Neural cell (in vitro differentiated cells): ENCODE data around the gene MPZL1. TPM values are rescaled to one million over a fixed set of nuclear protein-coding genes. Genes with fewer than 3 reads are reported as not detected.

Source experiments
- H2AFZ ChIP-seq: fragments of 200-600, 300-800 bp; sonication (generic), shearing (Covaris generic); 2 replicates; pipeline ENCODE4 v1.6.0; 2014; ENCODE audit warnings: low read depth, mild to moderate bottlenecking, antibody characterized with exemption, low read length, moderate library complexity
- H3F3A ChIP-seq: fragments of 200-600 bp; shearing (Covaris generic); 2 replicates; pipeline ENCODE4 v1.6.1; 2016; ENCODE audit warnings: mild to moderate bottlenecking, moderate library complexity, mixed read lengths, antibody characterized with exemption, low read length; ENCODE audit not compliant: insufficient read depth, poor library complexity, severe bottlenecking
- H3K27ac ChIP-seq: fragments of 200-600, 300-800 bp; sonication (generic), shearing (Covaris generic); 2 replicates; pipeline ENCODE4 v1.5.1; 2014; ENCODE audit warnings: mild to moderate bottlenecking, low read length, moderate library complexity
- H3K27me3 ChIP-seq: fragments of 300-800, 200-600 bp; sonication (generic), shearing (Covaris generic); 2 replicates; pipeline ENCODE4 v1.6.0; 2014; ENCODE audit warnings: mild to moderate bottlenecking, low read depth, low read length, moderate library complexity; ENCODE audit not compliant: insufficient read depth
- H3K36me3 ChIP-seq: fragments of 300-800, 200-600 bp; sonication (generic), shearing (Covaris generic); 2 replicates; pipeline ENCODE4 v1.5.1; 2014; ENCODE audit warnings: mild to moderate bottlenecking, antibody characterized with exemption, low read length, moderate library complexity; ENCODE audit not compliant: insufficient read depth
- H3K4me2 ChIP-seq: fragments of 300-800, 200-600 bp; sonication (generic), shearing (Covaris generic); 2 replicates; pipeline ENCODE4 v1.6.0; 2014; ENCODE audit warnings: mild to moderate bottlenecking, low read length
- H3K4me3 ChIP-seq: fragments of 300-800, 200-600 bp; sonication (generic), shearing (Covaris generic); 2 replicates; pipeline ENCODE4 v1.5.1; 2014; ENCODE audit warnings: mild to moderate bottlenecking, low read length, moderate library complexity
- H3K79me2 ChIP-seq: fragments of 200-600 bp; shearing (Covaris generic); replicated peaks from 2 replicates; pipeline ENCODE4 v1.6.0; 2014; ENCODE audit warnings: mild to moderate bottlenecking, low read length, moderate library complexity; ENCODE audit not compliant: insufficient read depth
- H3K9ac ChIP-seq: fragments of 300-800, 200-600 bp; sonication (generic), shearing (Covaris generic); 2 replicates; pipeline ENCODE4 v1.6.1; 2016; ENCODE audit warnings: mild to moderate bottlenecking, low read length, mixed read lengths
- H3K9me2 ChIP-seq: fragments of 200-600 bp; shearing (Covaris generic); 2 replicates; pipeline ENCODE4 v1.6.1; 2016; ENCODE audit warnings: mild to moderate bottlenecking, low read length, mixed read lengths; ENCODE audit not compliant: insufficient read depth
- H3K9me3 ChIP-seq: fragments of 200-600, 300-800 bp; sonication (generic), shearing (Covaris generic); 2 replicates; pipeline ENCODE4 v1.6.1; 2016; ENCODE audit warnings: mild to moderate bottlenecking, mixed run types, low read length, moderate library complexity, mixed read lengths
- H4K20me1 ChIP-seq: fragments of 200-600 bp; shearing (Covaris generic); 2 replicates; pipeline ENCODE4 v1.6.1; 2016; ENCODE audit warnings: mild to moderate bottlenecking, mixed run types; ENCODE audit not compliant: insufficient read depth
- EP300 ChIP-seq: fragments of 450-650 bp; conservative IDR thresholded peaks from 2 replicates; pipeline ENCODE4 v1.6.1; 2014; ENCODE audit warnings: antibody characterized with exemption, mild to moderate bottlenecking, moderate library complexity; ENCODE audit not compliant: poor library complexity, severe bottlenecking
- EZH2 ChIP-seq: fragments of 200-600, 300-800 bp; shearing (Covaris generic), sonication (generic); IDR thresholded peaks from 2 replicates; pipeline ENCODE4 v1.6.1; 2014; ENCODE audit warnings: antibody characterized with exemption, low read length, borderline replicate concordance, mild to moderate bottlenecking; ENCODE audit not compliant: insufficient read depth, poor library complexity, severe bottlenecking
- MXI1 ChIP-seq: fragments of 450-650 bp; conservative IDR thresholded peaks from 2 replicates; pipeline ENCODE4 v1.6.1; 2014; ENCODE audit warnings: antibody characterized with exemption, mild to moderate bottlenecking; ENCODE audit not compliant: poor library complexity, severe bottlenecking
- POLR2AphosphoS5 ChIP-seq: IDR thresholded peaks from 2 replicates; pipeline ENCODE4 v1.6.1; 2012
- RAD21 ChIP-seq: fragments of 450-650 bp; conservative IDR thresholded peaks from 2 replicates; pipeline ENCODE4 v1.6.1; 2014; ENCODE audit warnings: antibody characterized with exemption, mild to moderate bottlenecking, moderate library complexity
- SMC3 ChIP-seq: fragments of 450-650 bp; conservative IDR thresholded peaks from 2 replicates; pipeline ENCODE4 v1.6.1; 2014; ENCODE audit warnings: antibody characterized with exemption, mild to moderate bottlenecking, moderate library complexity; ENCODE audit not compliant: poor library complexity
- TAF1 ChIP-seq: IDR thresholded peaks from 2 replicates; pipeline ENCODE4 v1.6.1; 2012; ENCODE audit warnings: low read depth
- polyA plus RNA-seq: library from polyadenylated mRNA; depleted of rRNA; stranded (reverse); fragments of >200 nt; gene quantifications from 2 replicates; pipeline ENCODE4 v1.2.3, GENCODE V29; 2014
- TF ChIP-seq, protein P1 (sequence below): IDR thresholded peaks from 2 replicates; pipeline ENCODE4 v1.6.1; 2012; ENCODE audit warnings: borderline replicate concordance
- TF ChIP-seq, protein P2 (sequence below): fragments of 450-650 bp; IDR thresholded peaks from 2 replicates; pipeline ENCODE4 v1.5.1; 2014; ENCODE audit warnings: antibody characterized with exemption, mild to moderate bottlenecking, moderate library complexity; ENCODE audit not compliant: poor library complexity, severe bottlenecking

Gene MPZL1
- polyA plus RNA-seq, 1 donor from 2014 or later = 167 TPM

GRCh38 chr1:167821969-167822685 is 100.3 kb downstream of the MPZL1 start:
- no peaks in the 10 kb centered on the region for H4K20me1 ChIP-seq
- no peaks in the 10 kb centered on the region for H3K27me3 ChIP-seq
- no peak overlapping the region for H3K4me3 ChIP-seq
- no peaks in the 10 kb centered on the region for H3K36me3 ChIP-seq
- no peak overlapping the region for H3K27ac ChIP-seq
- H3K4me2 ChIP-seq = no peak overlapping the region
- TF ChIP-seq POLR2AphosphoS5 (no peak), SMC3 (no peak), EP300 (no peak)
- no peaks in the 10 kb centered on the region for H3K9me3 ChIP-seq
- H3F3A ChIP-seq = no peaks in the 10 kb centered on the region
- no peaks in the 10 kb centered on the region for H3K9me2 ChIP-seq
- H2AFZ ChIP-seq = no peak overlapping the region
- no peak overlapping the region for H3K9ac ChIP-seq
- H3K79me2 ChIP-seq = no peaks in the 10 kb centered on the region

DNA sequence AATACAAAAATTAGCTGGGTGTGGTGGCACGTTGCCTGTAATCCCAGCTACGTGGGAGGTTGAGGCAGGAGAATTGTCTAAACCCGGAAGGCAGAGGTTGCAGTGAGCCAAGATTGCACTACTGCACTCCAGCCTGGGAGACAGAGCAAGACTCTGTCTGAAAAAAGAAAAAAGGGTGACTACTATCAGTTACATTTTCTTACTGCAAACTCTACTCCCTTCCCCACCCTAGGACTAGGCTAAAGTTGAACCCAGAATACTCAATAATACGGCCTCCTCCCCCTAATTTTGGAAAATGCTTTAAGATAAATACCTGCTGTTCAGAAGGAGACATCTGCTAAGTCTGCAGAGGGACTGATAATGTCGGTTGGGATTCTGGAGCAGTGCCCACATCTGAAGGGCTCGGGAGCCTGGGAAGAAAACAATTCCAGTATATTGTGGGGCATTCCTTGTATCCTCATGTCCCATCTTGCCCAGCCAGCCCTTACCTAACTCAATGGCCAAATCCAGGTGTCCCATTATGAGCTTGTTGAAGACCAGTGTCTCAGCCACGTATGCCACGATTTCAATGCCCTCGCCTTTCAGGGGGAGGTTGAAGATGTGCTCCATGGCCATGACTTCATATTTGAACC is 102.5 kb downstream of the MPZL1 start:
- no peak for TF ChIP-seq SMC3
- TF ChIP-seq, protein P1, sequence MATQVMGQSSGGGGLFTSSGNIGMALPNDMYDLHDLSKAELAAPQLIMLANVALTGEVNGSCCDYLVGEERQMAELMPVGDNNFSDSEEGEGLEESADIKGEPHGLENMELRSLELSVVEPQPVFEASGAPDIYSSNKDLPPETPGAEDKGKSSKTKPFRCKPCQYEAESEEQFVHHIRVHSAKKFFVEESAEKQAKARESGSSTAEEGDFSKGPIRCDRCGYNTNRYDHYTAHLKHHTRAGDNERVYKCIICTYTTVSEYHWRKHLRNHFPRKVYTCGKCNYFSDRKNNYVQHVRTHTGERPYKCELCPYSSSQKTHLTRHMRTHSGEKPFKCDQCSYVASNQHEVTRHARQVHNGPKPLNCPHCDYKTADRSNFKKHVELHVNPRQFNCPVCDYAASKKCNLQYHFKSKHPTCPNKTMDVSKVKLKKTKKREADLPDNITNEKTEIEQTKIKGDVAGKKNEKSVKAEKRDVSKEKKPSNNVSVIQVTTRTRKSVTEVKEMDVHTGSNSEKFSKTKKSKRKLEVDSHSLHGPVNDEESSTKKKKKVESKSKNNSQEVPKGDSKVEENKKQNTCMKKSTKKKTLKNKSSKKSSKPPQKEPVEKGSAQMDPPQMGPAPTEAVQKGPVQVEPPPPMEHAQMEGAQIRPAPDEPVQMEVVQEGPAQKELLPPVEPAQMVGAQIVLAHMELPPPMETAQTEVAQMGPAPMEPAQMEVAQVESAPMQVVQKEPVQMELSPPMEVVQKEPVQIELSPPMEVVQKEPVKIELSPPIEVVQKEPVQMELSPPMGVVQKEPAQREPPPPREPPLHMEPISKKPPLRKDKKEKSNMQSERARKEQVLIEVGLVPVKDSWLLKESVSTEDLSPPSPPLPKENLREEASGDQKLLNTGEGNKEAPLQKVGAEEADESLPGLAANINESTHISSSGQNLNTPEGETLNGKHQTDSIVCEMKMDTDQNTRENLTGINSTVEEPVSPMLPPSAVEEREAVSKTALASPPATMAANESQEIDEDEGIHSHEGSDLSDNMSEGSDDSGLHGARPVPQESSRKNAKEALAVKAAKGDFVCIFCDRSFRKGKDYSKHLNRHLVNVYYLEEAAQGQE = no peak
- Histone ChIP-seq H3F3A (no peaks in the 10 kb centered on the region), H3K9me2 (no peaks in the 10 kb centered on the region), H3K27ac (no peak overlapping the region), H3K9ac (no peak overlapping the region), H3K4me2 (no peak overlapping the region), H3K4me3 (no peak overlapping the region), H4K20me1 (no peaks in the 10 kb centered on the region), H3K79me2 (no peaks in the 10 kb centered on the region), H3K9me3 (no peaks in the 10 kb centered on the region), H3K36me3 (no peaks in the 10 kb centered on the region), H3K27me3 (no peaks in the 10 kb centered on the region), H2AFZ (no peak overlapping the region)

GRCh38 chr1:167825419-167826079 is 103.8 kb downstream of the MPZL1 start:
- no peak for TF ChIP-seq EZH2
- TF ChIP-seq RAD21 = no peak
- TF ChIP-seq MXI1 = no peak
- no peak for TF ChIP-seq POLR2AphosphoS5
- TF ChIP-seq SMC3 = no peak
- TF ChIP-seq, protein P1 = no peak
- TF ChIP-seq EP300 = no peak
- TF ChIP-seq TAF1 = no peak
- TF ChIP-seq, protein P2, sequence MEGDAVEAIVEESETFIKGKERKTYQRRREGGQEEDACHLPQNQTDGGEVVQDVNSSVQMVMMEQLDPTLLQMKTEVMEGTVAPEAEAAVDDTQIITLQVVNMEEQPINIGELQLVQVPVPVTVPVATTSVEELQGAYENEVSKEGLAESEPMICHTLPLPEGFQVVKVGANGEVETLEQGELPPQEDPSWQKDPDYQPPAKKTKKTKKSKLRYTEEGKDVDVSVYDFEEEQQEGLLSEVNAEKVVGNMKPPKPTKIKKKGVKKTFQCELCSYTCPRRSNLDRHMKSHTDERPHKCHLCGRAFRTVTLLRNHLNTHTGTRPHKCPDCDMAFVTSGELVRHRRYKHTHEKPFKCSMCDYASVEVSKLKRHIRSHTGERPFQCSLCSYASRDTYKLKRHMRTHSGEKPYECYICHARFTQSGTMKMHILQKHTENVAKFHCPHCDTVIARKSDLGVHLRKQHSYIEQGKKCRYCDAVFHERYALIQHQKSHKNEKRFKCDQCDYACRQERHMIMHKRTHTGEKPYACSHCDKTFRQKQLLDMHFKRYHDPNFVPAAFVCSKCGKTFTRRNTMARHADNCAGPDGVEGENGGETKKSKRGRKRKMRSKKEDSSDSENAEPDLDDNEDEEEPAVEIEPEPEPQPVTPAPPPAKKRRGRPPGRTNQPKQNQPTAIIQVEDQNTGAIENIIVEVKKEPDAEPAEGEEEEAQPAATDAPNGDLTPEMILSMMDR = no peak
- H3K9me3 ChIP-seq = no peaks in the 10 kb centered on the region
- H2AFZ ChIP-seq = no peak overlapping the region
- H3K27me3 ChIP-seq = no peaks in the 10 kb centered on the region
- no peaks in the 10 kb centered on the region for H3F3A ChIP-seq
- no peaks in the 10 kb centered on the region for H4K20me1 ChIP-seq
- H3K36me3 ChIP-seq = no peaks in the 10 kb centered on the region
- H3K4me2 ChIP-seq = no peak overlapping the region
- H3K4me3 ChIP-seq = no peak overlapping the region
- no peak overlapping the region for H3K27ac ChIP-seq
- no peak overlapping the region for H3K9ac ChIP-seq
- no peaks in the 10 kb centered on the region for H3K79me2 ChIP-seq
- no peaks in the 10 kb centered on the region for H3K9me2 ChIP-seq
